GM12872 (cell line): Measurements from ENCODE around the gene ARRDC2.

ENCODE experiments used
- CTCF ChIP-seq: IDR thresholded peaks from 3 replicates; pipeline ENCODE4 v1.5.1; 2011; ENCODE audit warnings: low read depth, mild to moderate bottlenecking, low read length, moderate library complexity; ENCODE audit not compliant: insufficient read depth

Gene ARRDC2

GRCh38 chr19:17981611-17982010 lies 26.4 kb upstream of the ARRDC2 start:
- TF ChIP-seq CTCF: no peak

- no peak for TF ChIP-seq CTCF
These were observed 25.5 kb upstream of the ARRDC2 start for GRCh38 chr19:17982430-17982829.

GRCh38 chr19:17985037-17985818 lies 22.7 kb upstream of the ARRDC2 start:
- no peak for TF ChIP-seq CTCF

GRCh38 chr19:17988161-17988560 lies 19.8 kb upstream of the ARRDC2 start:
- no peak for TF ChIP-seq CTCF

- no peak for TF ChIP-seq CTCF
These were observed 18.4 kb upstream of the ARRDC2 start for GRCh38 chr19:17989425-17990094.

- TF ChIP-seq CTCF: no peak
These were observed 14.7 kb upstream of the ARRDC2 start for GRCh38 chr19:17993076-17993813.

- TF ChIP-seq CTCF: peak; percentile 98
These were observed 11.1 kb upstream of the ARRDC2 start for GRCh38 chr19:17996826-17997316.
